OCI-LY7 (cell line): ENCODE results near the gene GPATCH8. TPM values are rescaled to one million over a fixed set of nuclear protein-coding genes. Genes with fewer than 3 reads are reported as not detected.

ENCODE experiments used
- BruUV-seq: library from RNA; stranded (reverse); fragments of 400-500 nt; replicated peaks from 2 replicates; lab custom pipeline; 2021; lab: Mats Ljungman, UMichigan
- CTCF ChIA-PET: fragments of 300-600 bp; sonication (Branson Sonifier 250); formaldehyde crosslinking; loops from one replicate; lab custom pipeline; 2022; ENCODE audit warnings: antibody characterized with exemption; ENCODE audit not compliant: unreplicated experiment; lab: Charles Lee
- POLR2A ChIA-PET: fragments of 300-600 bp; sonication (Branson Sonifier 250); formaldehyde crosslinking; loops from one replicate; lab custom pipeline; 2022; ENCODE audit warnings: antibody characterized with exemption; lab: Charles Lee
- DNase-seq: peaks from one replicate; pipeline ENCODE4 v3.0.0-alpha.2; 2015; ENCODE audit warnings: low spot score
- H2AFZ ChIP-seq: fragments of 200-600 bp; sonication (generic), shearing (Covaris generic); 2 replicates; pipeline ENCODE4 v1.6.1; 2014; ENCODE audit warnings: mild to moderate bottlenecking, antibody characterized with exemption, low read length, moderate library complexity
- H3K27ac ChIP-seq: fragments of 200-600 bp; sonication (generic); 2 replicates; pipeline ENCODE4 v1.5.1; 2014; ENCODE audit warnings: mixed run types, low read depth, mild to moderate bottlenecking, moderate library complexity, low read length, inconsistent platforms; ENCODE audit not compliant: poor library complexity, severe bottlenecking
- H3K36me3 ChIP-seq: fragments of 200-600 bp; sonication (generic); 2 replicates; pipeline ENCODE4 v1.6.1; 2014; ENCODE audit warnings: mild to moderate bottlenecking, antibody characterized with exemption, low read length, moderate library complexity, mixed read lengths; ENCODE audit not compliant: insufficient read depth
- H3K4me1 ChIP-seq: fragments of 200-600 bp; sonication (generic); 2 replicates; pipeline ENCODE4 v1.5.1; 2014; ENCODE audit warnings: mild to moderate bottlenecking, low read length; ENCODE audit not compliant: insufficient read depth, poor library complexity, severe bottlenecking
- H3K4me2 ChIP-seq: fragments of 200-600 bp; sonication (generic); 2 replicates; pipeline ENCODE4 v1.6.1; 2014; ENCODE audit warnings: mild to moderate bottlenecking, low read length
- H3K4me3 ChIP-seq: fragments of 200-600 bp; sonication (generic); 2 replicates; pipeline ENCODE4 v1.5.1; 2014; ENCODE audit warnings: mild to moderate bottlenecking, low read depth, low read length; ENCODE audit not compliant: poor library complexity, severe bottlenecking
- H3K79me2 ChIP-seq: fragments of 200-600 bp; sonication (generic); 2 replicates; pipeline ENCODE4 v1.6.1; 2016; ENCODE audit warnings: low read depth, mild to moderate bottlenecking, low read length, moderate library complexity, mixed read lengths; ENCODE audit not compliant: insufficient read depth
- H3K9me2 ChIP-seq: fragments of 200-600 bp; sonication (generic); 2 replicates; pipeline ENCODE4 v1.6.1; 2016; ENCODE audit warnings: mild to moderate bottlenecking, low read length, mixed read lengths; ENCODE audit not compliant: insufficient read depth
- H3K9me3 ChIP-seq: fragments of 200-600 bp; sonication (generic); 2 replicates; pipeline ENCODE4 v1.6.1; 2014; ENCODE audit warnings: mild to moderate bottlenecking, mixed run types, low read length, mixed read lengths
- H4K20me1 ChIP-seq: fragments of 200-600 bp; sonication (generic); 2 replicates; pipeline ENCODE4 v1.6.1; 2014; ENCODE audit warnings: mild to moderate bottlenecking, antibody characterized with exemption, low read length, moderate library complexity, mixed read lengths; ENCODE audit not compliant: insufficient read depth
- EZH2phosphoT487 ChIP-seq: fragments of 200-600 bp; sonication (generic); IDR thresholded peaks from 2 replicates; pipeline ENCODE4 v1.6.1; 2018; ENCODE audit warnings: low read depth, borderline replicate concordance, mild to moderate bottlenecking, mixed run types, antibody characterized with exemption, low read length, moderate library complexity, mixed read lengths
- intact Hi-C: fragments of 100-400 bp; cut with micrococcal nuclease; formaldehyde crosslinking; loops from one replicate; pipeline ENCODE4 v1.10.0; 2022; ENCODE audit not compliant: unreplicated experiment
- total RNA-seq, 2 experiments: library from RNA; depleted of rRNA in 1 of 2; stranded (reverse); fragments of >200 nt in 1 of 2; shearing (Covaris generic) in 1 of 2; gene quantifications; 2 replicates each; pipeline ENCODE4 v1.2.3, GENCODE V29; 2014 to 2022
- TF ChIP-seq, protein P1 (sequence below): fragments of 200-600 bp; sonication (generic); conservative IDR thresholded peaks from 2 replicates; pipeline ENCODE4 v1.5.1; 2014; ENCODE audit warnings: mild to moderate bottlenecking, antibody characterized with exemption, low read length, moderate library complexity, mixed read lengths

GPATCH8 gene
- total RNA-seq, 2 experiments from 2014 or later, result 24.7 to 61.1 TPM

GRCh38 chr17:44465276-44465675 lies 37.9 kb downstream of the GPATCH8 start:
- intact Hi-C loops, result no loop called here
- POLR2A ChIA-PET, result interaction anchor here (0.7 kb wide), 2 partner anchors 12 to 271 kb away, joined by 3 to 4 read pairs; no protein-coding TSS in a partner anchor
- no TSS peak for BruUV-seq
- no peak overlapping the region for H2AFZ ChIP-seq
- peaks cover 12% of the 10 kb centered on the region; the same call in 1 of the 2 replicates for H4K20me1 ChIP-seq
- no peak for TF ChIP-seq EZH2phosphoT487
- TF ChIP-seq, protein P1, sequence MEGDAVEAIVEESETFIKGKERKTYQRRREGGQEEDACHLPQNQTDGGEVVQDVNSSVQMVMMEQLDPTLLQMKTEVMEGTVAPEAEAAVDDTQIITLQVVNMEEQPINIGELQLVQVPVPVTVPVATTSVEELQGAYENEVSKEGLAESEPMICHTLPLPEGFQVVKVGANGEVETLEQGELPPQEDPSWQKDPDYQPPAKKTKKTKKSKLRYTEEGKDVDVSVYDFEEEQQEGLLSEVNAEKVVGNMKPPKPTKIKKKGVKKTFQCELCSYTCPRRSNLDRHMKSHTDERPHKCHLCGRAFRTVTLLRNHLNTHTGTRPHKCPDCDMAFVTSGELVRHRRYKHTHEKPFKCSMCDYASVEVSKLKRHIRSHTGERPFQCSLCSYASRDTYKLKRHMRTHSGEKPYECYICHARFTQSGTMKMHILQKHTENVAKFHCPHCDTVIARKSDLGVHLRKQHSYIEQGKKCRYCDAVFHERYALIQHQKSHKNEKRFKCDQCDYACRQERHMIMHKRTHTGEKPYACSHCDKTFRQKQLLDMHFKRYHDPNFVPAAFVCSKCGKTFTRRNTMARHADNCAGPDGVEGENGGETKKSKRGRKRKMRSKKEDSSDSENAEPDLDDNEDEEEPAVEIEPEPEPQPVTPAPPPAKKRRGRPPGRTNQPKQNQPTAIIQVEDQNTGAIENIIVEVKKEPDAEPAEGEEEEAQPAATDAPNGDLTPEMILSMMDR, result no peak
- no peak overlapping the region for H3K27ac ChIP-seq
- CTCF ChIA-PET, result no interaction called here
- H3K4me3 ChIP-seq, result no peak overlapping the region
- H3K9me2 ChIP-seq, result no peaks in the 10 kb centered on the region
- H3K4me2 ChIP-seq, result no peak overlapping the region
- H3K9me3 ChIP-seq, result no peaks in the 10 kb centered on the region
- H3K36me3 ChIP-seq, result peaks cover 68% of the 10 kb centered on the region
- no peaks in the 10 kb centered on the region for H3K4me1 ChIP-seq
- peaks cover 56% of the 10 kb centered on the region for H3K79me2 ChIP-seq
- DNase-seq, result no peak

DNA sequence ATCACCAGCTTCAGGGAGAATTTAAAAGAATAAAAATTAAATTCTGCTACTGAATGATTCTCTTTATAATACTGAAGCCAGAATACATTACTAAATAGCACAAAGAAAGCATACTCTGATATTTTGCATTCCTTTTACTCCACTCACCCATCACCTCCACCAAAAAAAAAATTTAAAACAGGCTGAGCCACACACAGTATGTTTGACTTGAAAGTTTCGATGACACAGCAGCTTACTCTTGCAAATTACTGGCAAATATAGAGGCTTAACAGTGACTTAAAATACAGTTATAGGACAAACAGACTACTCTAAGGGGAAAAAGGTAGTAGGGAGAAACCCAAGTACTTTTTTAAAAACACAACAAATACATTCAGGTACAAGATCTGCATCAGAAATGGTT lies 39.2 kb downstream of the GPATCH8 start:
- Histone ChIP-seq H3K4me2 (no peak overlapping the region), H4K20me1 (peaks cover 12% of the 10 kb centered on the region; the same call in 1 of the 2 replicates)
- CTCF ChIA-PET, result no interaction called here

DNA sequence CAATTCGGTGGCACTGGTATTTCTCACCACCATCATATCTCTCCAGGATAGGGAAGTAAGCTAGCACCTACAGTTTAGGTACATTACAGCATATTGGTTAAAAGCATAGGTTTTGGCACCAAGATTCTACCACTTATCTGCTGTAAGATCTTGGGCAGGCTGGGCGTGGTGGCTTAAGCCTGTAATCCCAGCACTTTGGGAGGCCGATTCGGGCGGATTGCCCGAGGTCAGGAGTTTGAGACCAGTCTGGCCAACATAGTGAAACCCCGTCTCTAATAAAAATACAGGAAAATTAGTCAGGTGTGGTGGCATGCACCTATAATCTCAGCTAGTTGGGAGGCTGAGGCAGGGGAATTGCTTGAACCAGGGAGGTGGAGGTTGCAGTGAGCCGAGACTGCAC lies 51.4 kb downstream of the GPATCH8 start:
- Histone ChIP-seq H3K27ac (no peak overlapping the region), H3K4me1 (no peaks in the 10 kb centered on the region), H3K9me3 (no peaks in the 10 kb centered on the region), H4K20me1 (no peaks in the 10 kb centered on the region), H3K9me2 (no peaks in the 10 kb centered on the region), H3K36me3 (peaks cover 10% of the 10 kb centered on the region; the same call in 1 of the 2 replicates), H3K4me2 (no peak overlapping the region), H3K79me2 (no peaks in the 10 kb centered on the region), H2AFZ (no peak overlapping the region), H3K4me3 (no peak overlapping the region)
- intact Hi-C loops, result no loop called here
- BruUV-seq, result no TSS peak
- ChIA-PET CTCF (no interaction called here), POLR2A (no interaction called here)
- no peak for DNase-seq
- no peak for TF ChIP-seq EZH2phosphoT487
- TF ChIP-seq, protein P1, result no peak

More for the DNA sequence above, 39.2 kb downstream of the GPATCH8 start:
- Histone ChIP-seq H2AFZ (no peak overlapping the region), H3K36me3 (peaks cover 57% of the 10 kb centered on the region), H3K79me2 (peaks cover 47% of the 10 kb centered on the region), H3K9me3 (no peaks in the 10 kb centered on the region), H3K4me3 (no peak overlapping the region), H3K4me1 (no peaks in the 10 kb centered on the region), H3K27ac (no peak overlapping the region), H3K9me2 (no peaks in the 10 kb centered on the region)
- TF ChIP-seq, protein P1, result no peak
- no peak for TF ChIP-seq EZH2phosphoT487
- intact Hi-C loops, result no loop called here
- POLR2A ChIA-PET, result no interaction called here
- no peak for DNase-seq
- BruUV-seq, result no TSS peak
